Measurements from ENCODE around the gene RPS24. TPM values are rescaled to one million over a fixed set of nuclear protein-coding genes. Genes with fewer than 3 reads are reported as not detected.
"Not testable (repeated sequence)": the region's sequence is repeated elsewhere in the genome, so short reads cannot be mapped to it uniquely, and the experiment has no call there.

The RPS24 gene
- total RNA-seq, 1 donor from 2014 or later = 3,291 TPM

DNA sequence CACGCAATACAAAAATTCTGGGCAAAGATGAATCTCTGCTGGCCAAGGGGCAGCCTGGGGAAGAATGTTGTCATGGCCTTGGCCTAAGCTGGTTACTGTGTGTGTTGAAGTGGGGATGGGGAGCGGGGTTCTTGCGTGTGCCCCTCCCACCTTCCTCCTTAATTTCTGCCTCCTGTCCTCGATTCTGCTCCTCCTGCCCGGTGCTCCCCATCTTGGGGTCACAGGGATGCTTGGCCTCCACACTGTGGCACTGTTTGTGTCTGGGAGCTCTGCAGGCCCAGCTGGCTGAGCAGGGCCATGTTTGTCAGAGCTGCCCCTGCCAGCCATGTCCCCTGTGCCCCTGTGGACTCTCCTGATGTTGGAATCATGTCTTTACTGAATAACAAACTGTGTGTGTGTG is 37.1 kb downstream of the RPS24 start:
- DNase-seq (ENCODE audit: extremely low spot score in 2 of 2) = no peak
- no peaks in the 10 kb centered on the region for H3K27me3 ChIP-seq
- H3K4me1 ChIP-seq = no peaks in the 10 kb centered on the region
- intact Hi-C loops (cut with DNase I) = no loop called here
- TF ChIP-seq POLR2AphosphoS5 (IDR thresholded peaks at IDR 0.05; ENCODE audit: insufficient read depth in 1 of 2, low read depth in 1 of 2) = no peak
- no peak for TF ChIP-seq POLR2A (IDR thresholded peaks at IDR 0.05)
- TF ChIP-seq, protein P1, sequence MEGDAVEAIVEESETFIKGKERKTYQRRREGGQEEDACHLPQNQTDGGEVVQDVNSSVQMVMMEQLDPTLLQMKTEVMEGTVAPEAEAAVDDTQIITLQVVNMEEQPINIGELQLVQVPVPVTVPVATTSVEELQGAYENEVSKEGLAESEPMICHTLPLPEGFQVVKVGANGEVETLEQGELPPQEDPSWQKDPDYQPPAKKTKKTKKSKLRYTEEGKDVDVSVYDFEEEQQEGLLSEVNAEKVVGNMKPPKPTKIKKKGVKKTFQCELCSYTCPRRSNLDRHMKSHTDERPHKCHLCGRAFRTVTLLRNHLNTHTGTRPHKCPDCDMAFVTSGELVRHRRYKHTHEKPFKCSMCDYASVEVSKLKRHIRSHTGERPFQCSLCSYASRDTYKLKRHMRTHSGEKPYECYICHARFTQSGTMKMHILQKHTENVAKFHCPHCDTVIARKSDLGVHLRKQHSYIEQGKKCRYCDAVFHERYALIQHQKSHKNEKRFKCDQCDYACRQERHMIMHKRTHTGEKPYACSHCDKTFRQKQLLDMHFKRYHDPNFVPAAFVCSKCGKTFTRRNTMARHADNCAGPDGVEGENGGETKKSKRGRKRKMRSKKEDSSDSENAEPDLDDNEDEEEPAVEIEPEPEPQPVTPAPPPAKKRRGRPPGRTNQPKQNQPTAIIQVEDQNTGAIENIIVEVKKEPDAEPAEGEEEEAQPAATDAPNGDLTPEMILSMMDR (IDR thresholded peaks at IDR 0.05) = no peak
- H3K36me3 ChIP-seq = no peaks in the 10 kb centered on the region
- H3K9me3 ChIP-seq = no peaks in the 10 kb centered on the region
- no peak overlapping the region for H3K27ac ChIP-seq
- H3K4me3 ChIP-seq = no peak overlapping the region

DNA sequence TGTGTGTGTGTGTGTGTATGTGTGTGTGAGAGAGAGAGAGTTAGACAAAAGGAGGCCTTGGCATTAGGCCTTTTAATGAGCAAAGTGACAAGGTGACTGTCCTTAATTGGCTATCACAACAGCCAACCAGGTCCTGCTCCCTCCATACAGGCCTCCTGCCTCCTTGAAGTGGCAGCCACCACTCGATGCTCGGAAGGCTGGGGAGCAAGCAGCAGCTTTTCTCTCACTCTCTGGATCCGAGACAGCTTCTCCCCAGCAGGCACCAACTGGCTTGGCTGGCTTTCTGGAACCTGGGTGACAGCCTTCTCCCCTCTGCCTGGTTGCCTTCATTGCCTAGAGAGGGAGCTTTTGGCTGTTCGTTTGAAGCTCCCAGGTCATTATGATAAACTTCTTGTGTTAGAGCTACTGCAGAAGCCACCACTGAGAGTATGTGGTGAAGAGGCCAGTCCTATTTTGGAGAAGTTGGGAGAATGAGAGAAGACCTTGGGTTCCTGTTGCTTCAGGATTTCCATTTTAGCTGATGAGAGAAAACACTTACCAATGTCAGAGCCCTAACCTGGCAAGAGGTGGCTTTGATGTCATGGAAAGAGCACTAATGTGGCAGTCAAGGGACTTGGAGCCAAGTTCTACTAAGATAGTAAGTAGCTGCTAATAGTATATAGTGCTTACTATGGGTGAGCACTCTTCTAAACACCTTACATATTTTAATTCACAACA is 37.6 kb downstream of the RPS24 start:
- H3K4me1 ChIP-seq = no peaks in the 10 kb centered on the region
- intact Hi-C loops (cut with DNase I) = no loop called here
- no peaks in the 10 kb centered on the region for H3K9me3 ChIP-seq
- no peak for DNase-seq (ENCODE audit: extremely low spot score in 2 of 2)
- H3K27me3 ChIP-seq = no peaks in the 10 kb centered on the region
- no peak overlapping the region for H3K27ac ChIP-seq
- TF ChIP-seq, protein P1 (IDR thresholded peaks at IDR 0.05) = no peak
- TF ChIP-seq POLR2A (IDR thresholded peaks at IDR 0.05) (no peak), POLR2AphosphoS5 (IDR thresholded peaks at IDR 0.05; ENCODE audit: insufficient read depth in 1 of 2, low read depth in 1 of 2) (no peak)
- H3K36me3 ChIP-seq = no peaks in the 10 kb centered on the region
- H3K4me3 ChIP-seq = no peak overlapping the region

DNA sequence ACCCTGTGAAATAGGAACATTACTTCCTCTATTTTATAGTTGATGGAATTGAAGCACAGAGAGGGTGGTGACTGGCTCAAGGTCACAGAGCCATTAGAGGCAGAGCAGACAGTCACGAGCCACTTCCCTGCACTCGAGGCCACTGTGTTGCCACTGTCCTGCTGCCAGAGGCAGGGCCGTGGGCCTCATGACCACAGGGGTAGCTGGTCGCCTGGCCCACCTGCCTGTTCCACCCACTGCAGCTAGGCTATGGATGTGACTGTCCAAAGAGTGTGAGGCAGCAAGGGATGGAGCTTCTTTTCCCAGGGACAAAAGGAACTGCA is 38.2 kb downstream of the RPS24 start:
- DNase-seq (ENCODE audit: extremely low spot score in 2 of 2) = no peak
- Histone ChIP-seq H3K27ac (no peak overlapping the region), H3K9me3 (no peaks in the 10 kb centered on the region), H3K27me3 (no peaks in the 10 kb centered on the region), H3K4me1 (no peaks in the 10 kb centered on the region), H3K4me3 (no peak overlapping the region), H3K36me3 (no peaks in the 10 kb centered on the region)
- intact Hi-C loops (cut with DNase I) = no loop called here
- TF ChIP-seq, protein P1 (IDR thresholded peaks at IDR 0.05) = no peak
- TF ChIP-seq POLR2A (IDR thresholded peaks at IDR 0.05) (no peak), POLR2AphosphoS5 (IDR thresholded peaks at IDR 0.05; ENCODE audit: insufficient read depth in 1 of 2, low read depth in 1 of 2) (no peak)

DNA sequence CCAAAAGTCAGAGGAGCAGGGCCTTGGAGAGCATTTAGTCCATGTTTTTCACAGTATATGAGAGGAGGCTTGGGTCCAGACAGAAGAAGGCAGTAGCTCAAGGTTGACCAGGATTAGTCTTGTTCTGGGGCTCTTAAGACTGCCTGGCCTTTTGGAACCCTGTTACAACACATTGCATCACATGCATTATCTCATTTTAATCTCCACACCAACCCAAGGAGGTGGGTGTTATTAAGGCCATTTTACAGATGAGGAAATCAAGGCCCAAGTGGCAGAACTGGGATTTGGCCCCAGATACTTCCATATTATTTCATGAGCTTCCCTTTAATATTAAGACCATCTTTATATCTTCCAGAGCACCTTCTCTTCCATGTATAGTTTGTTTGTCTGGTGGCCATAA is 38.8 kb downstream of the RPS24 start:
- no peaks in the 10 kb centered on the region for H3K9me3 ChIP-seq
- no peak overlapping the region for H3K4me3 ChIP-seq
- DNase-seq (ENCODE audit: extremely low spot score in 2 of 2) = no peak
- intact Hi-C loops (cut with DNase I) = no loop called here
- H3K27ac ChIP-seq = no peak overlapping the region
- TF ChIP-seq POLR2A (IDR thresholded peaks at IDR 0.05) = no peak
- TF ChIP-seq, protein P1 (IDR thresholded peaks at IDR 0.05) = no peak
- TF ChIP-seq POLR2AphosphoS5 (IDR thresholded peaks at IDR 0.05; ENCODE audit: insufficient read depth in 1 of 2, low read depth in 1 of 2) = no peak
- no peaks in the 10 kb centered on the region for H3K27me3 ChIP-seq
- no peaks in the 10 kb centered on the region for H3K36me3 ChIP-seq
- no peaks in the 10 kb centered on the region for H3K4me1 ChIP-seq

DNA sequence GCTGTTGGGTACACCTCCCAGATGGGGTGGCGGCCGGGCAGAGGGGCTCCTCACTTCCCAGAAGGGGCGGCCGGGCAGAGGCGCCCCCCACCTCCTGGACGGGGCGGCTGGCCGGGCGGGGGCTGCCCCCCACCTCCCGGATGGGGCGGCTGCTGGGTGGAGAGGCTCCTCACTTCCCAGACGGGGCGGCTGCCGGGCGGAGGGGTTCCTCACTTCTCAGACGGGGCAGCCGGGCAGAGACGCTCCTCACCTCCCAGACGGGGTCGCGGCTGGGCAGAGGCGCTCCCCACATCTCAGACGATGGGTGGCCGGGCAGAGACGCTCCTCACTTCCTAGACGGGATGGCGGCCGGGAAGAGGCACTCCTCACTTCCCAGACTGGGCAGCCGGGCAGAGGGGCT is 42.1 kb downstream of the RPS24 start:
- H3K27ac ChIP-seq; H3K36me3 ChIP-seq; intact Hi-C loops (cut with DNase I); H3K9me3 ChIP-seq; H3K27me3 ChIP-seq; H3K4me3 ChIP-seq; H3K4me1 ChIP-seq; DNase-seq (ENCODE audit: extremely low spot score in 2 of 2): not testable (repeated sequence)
